GM23338 (cell line): ENCODE measurements around the gene CD82. TPM values are rescaled to one million over a fixed set of nuclear protein-coding genes. Genes with fewer than 3 reads are reported as not detected.

ENCODE experiments used
- ATAC-seq: fragments of 200-7000 bp; cut with Tn5 transposase; 3 replicates; pipeline ENCODE4 v1.9.1; 2020
- DNase-seq: peaks from one replicate; pipeline ENCODE4 v3.0.0-alpha.2; 2015; ENCODE audit warnings: low spot score
- H2AFZ ChIP-seq: fragments of 200-600 bp; sonication (generic); 2 replicates; pipeline ENCODE4 v1.8.0; 2016; ENCODE audit warnings: antibody characterized with exemption, mild to moderate bottlenecking, moderate library complexity
- H3F3A ChIP-seq: fragments of 200-600 bp; sonication (generic); replicated peaks from 2 replicates; pipeline ENCODE4 v1.8.0; 2017; ENCODE audit warnings: antibody characterized with exemption, mixed run types, low read depth
- H3K27ac ChIP-seq: fragments of 200-600 bp; sonication (generic); 2 replicates; pipeline ENCODE4 v1.6.1; 2016; ENCODE audit warnings: low read depth
- H3K27me3 ChIP-seq: fragments of 200-600 bp; sonication (generic); 2 replicates; pipeline ENCODE4 v1.8.0; 2016; ENCODE audit warnings: mild to moderate bottlenecking, mixed run types, moderate library complexity; ENCODE audit not compliant: insufficient read depth
- H3K36me3 ChIP-seq: fragments of 200-600 bp; sonication (generic); 2 replicates; pipeline ENCODE4 v1.8.0; 2016; ENCODE audit warnings: mild to moderate bottlenecking; ENCODE audit not compliant: insufficient read depth
- H3K4me1 ChIP-seq: fragments of 200-600 bp; sonication (generic); 2 replicates; pipeline ENCODE4 v1.8.0; 2016; ENCODE audit warnings: mild to moderate bottlenecking, moderate library complexity; ENCODE audit not compliant: insufficient read depth
- H3K4me2 ChIP-seq: fragments of 200-600 bp; sonication (generic); 2 replicates; pipeline ENCODE4 v1.7.1; 2017; ENCODE audit warnings: mixed run types
- H3K4me3 ChIP-seq: fragments of 200-600 bp; sonication (generic); 2 replicates; pipeline ENCODE4 v1.6.1; 2016; ENCODE audit warnings: mixed run types
- H3K79me2 ChIP-seq: fragments of 200-600 bp; sonication (generic); replicated peaks from 2 replicates; pipeline ENCODE4 v1.8.0; 2017; ENCODE audit warnings: mild to moderate bottlenecking; ENCODE audit not compliant: insufficient read depth
- H3K9me2 ChIP-seq: fragments of 200-600 bp; sonication (generic); 2 replicates; pipeline ENCODE4 v1.8.0; 2017; ENCODE audit not compliant: insufficient read depth
- H4K20me1 ChIP-seq: fragments of 200-600 bp; sonication (generic); replicated peaks from 2 replicates; pipeline ENCODE4 v1.8.0; 2017; ENCODE audit warnings: mild to moderate bottlenecking; ENCODE audit not compliant: insufficient read depth
- H3K27ac Mint-ChIP-seq: 2 replicates; pipeline ENCODE4 v1.8.0; 2020; ENCODE audit warnings: inconsistent platforms, mild to moderate bottlenecking, moderate library complexity, mixed read lengths
- H3K27me3 Mint-ChIP-seq: 3 replicates; pipeline ENCODE4 v1.8.0; 2022; ENCODE audit warnings: low read depth, mild to moderate bottlenecking, moderate library complexity, mixed read lengths, inconsistent platforms; ENCODE audit not compliant: insufficient read depth, poor library complexity
- H3K36me3 Mint-ChIP-seq: 3 replicates; pipeline ENCODE4 v1.8.0; 2021; ENCODE audit warnings: low read depth, mild to moderate bottlenecking, inconsistent platforms, moderate library complexity, mixed read lengths
- H3K4me1 Mint-ChIP-seq: 3 replicates; pipeline ENCODE4 v1.8.0; 2020; ENCODE audit warnings: mild to moderate bottlenecking, inconsistent platforms, mixed read lengths
- H3K4me3 Mint-ChIP-seq: 3 replicates; pipeline ENCODE4 v1.8.0; 2021; ENCODE audit warnings: moderate library complexity, mild to moderate bottlenecking, inconsistent platforms, mixed read lengths
- H3K9me3 Mint-ChIP-seq: 3 replicates; pipeline ENCODE4 v1.8.0; 2020; ENCODE audit warnings: moderate library complexity, mild to moderate bottlenecking, inconsistent platforms, mixed read lengths
- CREB1 ChIP-seq: fragments of 250-450 bp; sonication (Bioruptor Pico); IDR thresholded peaks from 2 replicates; pipeline ENCODE4 v1.5.0; 2020; ENCODE audit warnings: low read depth, mild to moderate bottlenecking, moderate library complexity
- EZH2 ChIP-seq: fragments of 200-600 bp; sonication (generic); IDR thresholded peaks from one replicate; pipeline ENCODE4 v1.8.0; 2017; ENCODE audit warnings: antibody characterized with exemption, mild to moderate bottlenecking, low read depth; ENCODE audit not compliant: unreplicated experiment
- ZNF331 ChIP-seq: fragments of 250-450 bp; sonication (Bioruptor Pico); IDR thresholded peaks from 2 replicates; pipeline ENCODE4 v1.5.0; 2020; ENCODE audit warnings: low read depth, mild to moderate bottlenecking, moderate library complexity
- polyA plus RNA-seq: library from polyadenylated mRNA; unstranded; fragments of >200 nt; fragmentation: Nextera tagmentation; extraction: Ambion mirVana; gene quantifications from 2 replicates; pipeline ENCODE4 v1.2.1, GENCODE V29; 2016
- total RNA-seq: library from RNA; depleted of rRNA; stranded (reverse); fragments of >200 nt; shearing (Covaris generic); gene quantifications from 2 replicates; pipeline ENCODE4 v1.2.3, GENCODE V29; 2014
- TF ChIP-seq, protein P1 (sequence below): IDR thresholded peaks from 2 replicates; pipeline ENCODE4 v1.6.1; 2016; ENCODE audit warnings: antibody characterized with exemption
- TF ChIP-seq, protein P2 (sequence below), 2 experiments: fragments of 200-600 bp in 1 of 2; sonication (generic) in 1 of 2; conservative IDR thresholded peaks; 2 replicates each; pipeline versions ENCODE4 v1.5.1 to v1.6.1; 2016 to 2017; ENCODE audit warnings: antibody characterized with exemption in 2 of 2, low read depth in 2 of 2, mild to moderate bottlenecking in 2 of 2, moderate library complexity in 1 of 2
- TF ChIP-seq, protein P3 (sequence below): fragments of 250-450 bp; sonication (Bioruptor Pico); IDR thresholded peaks from 2 replicates; pipeline ENCODE4 v1.5.0; 2020; ENCODE audit warnings: mild to moderate bottlenecking, moderate library complexity

The CD82 gene
- total and polyA plus RNA-seq, 2 experiments from 2014 or later, result 4.4 to 4.9 TPM

DNA sequence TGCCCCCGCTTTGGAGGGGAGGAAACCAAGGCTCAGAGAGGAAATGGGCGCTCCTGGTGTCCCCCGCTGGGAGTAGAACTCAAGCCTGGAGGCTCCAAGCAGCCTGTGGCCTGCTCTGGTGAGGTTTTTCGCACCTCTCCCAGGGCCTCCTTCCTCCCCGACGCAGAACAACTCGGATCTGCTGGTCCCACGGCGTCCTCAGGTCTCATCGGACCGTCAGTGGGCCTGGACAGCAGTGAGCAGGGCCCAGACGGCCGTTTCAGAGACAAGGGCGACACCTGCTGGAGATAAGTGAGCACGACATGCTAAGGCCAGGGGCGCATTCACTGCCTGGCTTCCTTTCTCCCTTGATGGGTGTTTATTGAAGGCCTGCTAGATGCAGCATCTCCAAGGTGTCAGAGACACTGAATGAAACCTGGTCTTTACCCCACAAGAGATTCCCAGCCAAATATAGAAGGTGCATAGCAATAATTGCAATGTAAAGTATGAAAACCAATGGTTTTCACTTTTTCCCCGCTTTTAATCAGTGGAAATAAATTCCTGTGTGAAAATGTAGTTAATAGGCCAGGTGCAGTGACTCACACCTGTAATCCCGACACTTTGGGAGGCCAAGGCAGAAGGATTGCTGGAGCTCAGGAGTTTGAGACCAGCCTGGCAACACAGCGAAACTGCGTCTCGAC, 26.9 kb upstream of the CD82 start:
- H4K20me1 ChIP-seq, result no peaks in the 10 kb centered on the region
- H3K4me3 ChIP-seq, result no peak overlapping the region
- H3K4me3 Mint-ChIP-seq, result no peak overlapping the region
- peaks cover 10% of the 10 kb centered on the region for H3K27me3 Mint-ChIP-seq
- no peaks in the 10 kb centered on the region for H3K9me3 Mint-ChIP-seq
- H2AFZ ChIP-seq, result peak overlapping the region; percentile 96
- H3K4me2 ChIP-seq, result peak overlapping the region; percentile 38; the same call in 1 of the 2 replicates
- peaks cover 7% of the 10 kb centered on the region; the same call in 1 of the 2 replicates for H3K4me1 ChIP-seq
- peak; percentile 88 for DNase-seq
- H3F3A ChIP-seq, result no peaks in the 10 kb centered on the region
- TF ChIP-seq, protein P1, sequence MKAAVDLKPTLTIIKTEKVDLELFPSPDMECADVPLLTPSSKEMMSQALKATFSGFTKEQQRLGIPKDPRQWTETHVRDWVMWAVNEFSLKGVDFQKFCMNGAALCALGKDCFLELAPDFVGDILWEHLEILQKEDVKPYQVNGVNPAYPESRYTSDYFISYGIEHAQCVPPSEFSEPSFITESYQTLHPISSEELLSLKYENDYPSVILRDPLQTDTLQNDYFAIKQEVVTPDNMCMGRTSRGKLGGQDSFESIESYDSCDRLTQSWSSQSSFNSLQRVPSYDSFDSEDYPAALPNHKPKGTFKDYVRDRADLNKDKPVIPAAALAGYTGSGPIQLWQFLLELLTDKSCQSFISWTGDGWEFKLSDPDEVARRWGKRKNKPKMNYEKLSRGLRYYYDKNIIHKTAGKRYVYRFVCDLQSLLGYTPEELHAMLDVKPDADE, result no peak
- TF ChIP-seq EZH2, result no peak
- peak; percentile 28; the same call in 1 of the 2 replicates for TF ChIP-seq CREB1
- TF ChIP-seq, protein P2, sequence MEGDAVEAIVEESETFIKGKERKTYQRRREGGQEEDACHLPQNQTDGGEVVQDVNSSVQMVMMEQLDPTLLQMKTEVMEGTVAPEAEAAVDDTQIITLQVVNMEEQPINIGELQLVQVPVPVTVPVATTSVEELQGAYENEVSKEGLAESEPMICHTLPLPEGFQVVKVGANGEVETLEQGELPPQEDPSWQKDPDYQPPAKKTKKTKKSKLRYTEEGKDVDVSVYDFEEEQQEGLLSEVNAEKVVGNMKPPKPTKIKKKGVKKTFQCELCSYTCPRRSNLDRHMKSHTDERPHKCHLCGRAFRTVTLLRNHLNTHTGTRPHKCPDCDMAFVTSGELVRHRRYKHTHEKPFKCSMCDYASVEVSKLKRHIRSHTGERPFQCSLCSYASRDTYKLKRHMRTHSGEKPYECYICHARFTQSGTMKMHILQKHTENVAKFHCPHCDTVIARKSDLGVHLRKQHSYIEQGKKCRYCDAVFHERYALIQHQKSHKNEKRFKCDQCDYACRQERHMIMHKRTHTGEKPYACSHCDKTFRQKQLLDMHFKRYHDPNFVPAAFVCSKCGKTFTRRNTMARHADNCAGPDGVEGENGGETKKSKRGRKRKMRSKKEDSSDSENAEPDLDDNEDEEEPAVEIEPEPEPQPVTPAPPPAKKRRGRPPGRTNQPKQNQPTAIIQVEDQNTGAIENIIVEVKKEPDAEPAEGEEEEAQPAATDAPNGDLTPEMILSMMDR (conservative IDR thresholded peaks at IDR 0.05; ENCODE audit: low read depth in 2 of 2), result peak; percentile 94 to 98
- H3K9me2 ChIP-seq, result peaks cover 4% of the 10 kb centered on the region; the same call in 1 of the 2 replicates
- no peaks in the 10 kb centered on the region for H3K79me2 ChIP-seq
- no peaks in the 10 kb centered on the region for H3K36me3 ChIP-seq
- H3K36me3 Mint-ChIP-seq, result no peaks in the 10 kb centered on the region
- H3K27me3 ChIP-seq, result no peaks in the 10 kb centered on the region
- H3K27ac Mint-ChIP-seq, result no peak overlapping the region
- H3K27ac ChIP-seq, result no peak overlapping the region
- peak; percentile 95 for ATAC-seq
- H3K4me1 Mint-ChIP-seq, result peaks cover 10% of the 10 kb centered on the region

DNA sequence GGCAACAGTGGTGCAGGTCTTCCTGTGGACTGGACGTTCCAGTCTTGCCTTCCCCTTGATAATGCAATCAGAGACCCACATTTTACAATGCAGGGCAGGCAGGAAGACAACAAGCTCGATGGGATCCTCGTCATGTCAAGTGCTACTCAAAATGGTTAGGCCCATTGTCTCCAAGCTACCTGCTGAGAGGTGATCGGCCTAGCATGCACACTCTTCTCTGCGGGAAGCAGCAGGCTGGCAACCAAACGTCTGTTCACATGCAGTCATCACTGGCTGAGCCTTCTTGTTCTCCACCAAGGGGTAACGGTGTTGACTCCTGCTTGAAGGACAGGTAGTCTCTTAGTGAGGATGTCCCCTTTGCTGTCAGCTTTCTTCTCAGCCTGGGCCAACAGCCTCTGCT, 25.5 kb upstream of the CD82 start:
- no peak overlapping the region for H3K27ac Mint-ChIP-seq
- peak; percentile 12; the same call in 2 of the 3 replicates for ATAC-seq
- 0 out of 2 replicates have a peak overlapping the region, but pooled peaks have one; percentile 12 for H3K4me2 ChIP-seq
- TF ChIP-seq CREB1 (no peak), ZNF331 (no peak)
- TF ChIP-seq, protein P2 (conservative IDR thresholded peaks at IDR 0.05; ENCODE audit: low read depth in 2 of 2), result no peak
- TF ChIP-seq, protein P1, result no peak
- TF ChIP-seq, protein P3, sequence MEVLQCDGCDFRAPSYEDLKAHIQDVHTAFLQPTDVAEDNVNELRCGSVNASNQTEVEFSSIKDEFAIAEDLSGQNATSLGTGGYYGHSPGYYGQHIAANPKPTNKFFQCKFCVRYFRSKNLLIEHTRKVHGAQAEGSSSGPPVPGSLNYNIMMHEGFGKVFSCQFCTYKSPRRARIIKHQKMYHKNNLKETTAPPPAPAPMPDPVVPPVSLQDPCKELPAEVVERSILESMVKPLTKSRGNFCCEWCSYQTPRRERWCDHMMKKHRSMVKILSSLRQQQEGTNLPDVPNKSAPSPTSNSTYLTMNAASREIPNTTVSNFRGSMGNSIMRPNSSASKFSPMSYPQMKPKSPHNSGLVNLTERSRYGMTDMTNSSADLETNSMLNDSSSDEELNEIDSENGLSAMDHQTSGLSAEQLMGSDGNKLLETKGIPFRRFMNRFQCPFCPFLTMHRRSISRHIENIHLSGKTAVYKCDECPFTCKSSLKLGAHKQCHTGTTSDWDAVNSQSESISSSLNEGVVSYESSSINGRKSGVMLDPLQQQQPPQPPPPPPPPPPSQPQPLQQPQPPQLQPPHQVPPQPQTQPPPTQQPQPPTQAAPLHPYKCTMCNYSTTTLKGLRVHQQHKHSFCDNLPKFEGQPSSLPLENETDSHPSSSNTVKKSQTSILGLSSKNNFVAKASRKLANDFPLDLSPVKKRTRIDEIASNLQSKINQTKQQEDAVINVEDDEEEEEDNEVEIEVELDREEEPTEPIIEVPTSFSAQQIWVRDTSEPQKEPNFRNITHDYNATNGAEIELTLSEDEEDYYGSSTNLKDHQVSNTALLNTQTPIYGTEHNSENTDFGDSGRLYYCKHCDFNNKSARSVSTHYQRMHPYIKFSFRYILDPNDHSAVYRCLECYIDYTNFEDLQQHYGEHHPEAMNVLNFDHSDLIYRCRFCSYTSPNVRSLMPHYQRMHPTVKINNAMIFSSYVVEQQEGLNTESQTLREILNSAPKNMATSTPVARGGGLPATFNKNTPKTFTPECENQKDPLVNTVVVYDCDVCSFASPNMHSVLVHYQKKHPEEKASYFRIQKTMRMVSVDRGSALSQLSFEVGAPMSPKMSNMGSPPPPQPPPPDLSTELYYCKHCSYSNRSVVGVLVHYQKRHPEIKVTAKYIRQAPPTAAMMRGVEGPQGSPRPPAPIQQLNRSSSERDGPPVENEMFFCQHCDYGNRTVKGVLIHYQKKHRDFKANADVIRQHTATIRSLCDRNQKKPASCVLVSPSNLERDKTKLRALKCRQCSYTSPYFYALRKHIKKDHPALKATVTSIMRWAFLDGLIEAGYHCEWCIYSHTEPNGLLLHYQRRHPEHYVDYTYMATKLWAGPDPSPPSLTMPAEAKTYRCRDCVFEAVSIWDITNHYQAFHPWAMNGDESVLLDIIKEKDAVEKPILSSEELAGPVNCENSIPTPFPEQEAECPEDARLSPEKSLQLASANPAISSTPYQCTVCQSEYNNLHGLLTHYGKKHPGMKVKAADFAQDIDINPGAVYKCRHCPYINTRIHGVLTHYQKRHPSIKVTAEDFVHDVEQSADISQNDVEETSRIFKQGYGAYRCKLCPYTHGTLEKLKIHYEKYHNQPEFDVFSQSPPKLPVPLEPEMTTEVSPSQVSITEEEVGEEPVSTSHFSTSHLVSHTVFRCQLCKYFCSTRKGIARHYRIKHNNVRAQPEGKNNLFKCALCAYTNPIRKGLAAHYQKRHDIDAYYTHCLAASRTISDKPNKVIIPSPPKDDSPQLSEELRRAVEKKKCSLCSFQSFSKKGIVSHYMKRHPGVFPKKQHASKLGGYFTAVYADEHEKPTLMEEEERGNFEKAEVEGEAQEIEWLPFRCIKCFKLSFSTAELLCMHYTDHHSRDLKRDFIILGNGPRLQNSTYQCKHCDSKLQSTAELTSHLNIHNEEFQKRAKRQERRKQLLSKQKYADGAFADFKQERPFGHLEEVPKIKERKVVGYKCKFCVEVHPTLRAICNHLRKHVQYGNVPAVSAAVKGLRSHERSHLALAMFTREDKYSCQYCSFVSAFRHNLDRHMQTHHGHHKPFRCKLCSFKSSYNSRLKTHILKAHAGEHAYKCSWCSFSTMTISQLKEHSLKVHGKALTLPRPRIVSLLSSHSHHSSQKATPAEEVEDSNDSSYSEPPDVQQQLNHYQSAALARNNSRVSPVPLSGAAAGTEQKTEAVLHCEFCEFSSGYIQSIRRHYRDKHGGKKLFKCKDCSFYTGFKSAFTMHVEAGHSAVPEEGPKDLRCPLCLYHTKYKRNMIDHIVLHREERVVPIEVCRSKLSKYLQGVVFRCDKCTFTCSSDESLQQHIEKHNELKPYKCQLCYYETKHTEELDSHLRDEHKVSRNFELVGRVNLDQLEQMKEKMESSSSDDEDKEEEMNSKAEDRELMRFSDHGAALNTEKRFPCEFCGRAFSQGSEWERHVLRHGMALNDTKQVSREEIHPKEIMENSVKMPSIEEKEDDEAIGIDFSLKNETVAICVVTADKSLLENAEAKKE (CRISPR knock-in tag), result no peak

More for the DNA sequence above, 25.5 kb upstream of the CD82 start:
- H3F3A ChIP-seq, result no peaks in the 10 kb centered on the region
- H3K27me3 ChIP-seq, result no peaks in the 10 kb centered on the region
- no peaks in the 10 kb centered on the region for H3K36me3 ChIP-seq
- Mint-ChIP-seq H3K36me3 (no peaks in the 10 kb centered on the region), H3K4me1 (peaks cover 10% of the 10 kb centered on the region), H3K27me3 (peaks cover 8% of the 10 kb centered on the region), H3K9me3 (no peaks in the 10 kb centered on the region), H3K4me3 (no peak overlapping the region)
- H4K20me1 ChIP-seq, result no peaks in the 10 kb centered on the region
- H3K9me2 ChIP-seq, result peaks cover 4% of the 10 kb centered on the region; the same call in 1 of the 2 replicates
- H3K4me3 ChIP-seq, result no peak overlapping the region
- H3K27ac ChIP-seq, result no peak overlapping the region
- H3K79me2 ChIP-seq, result no peaks in the 10 kb centered on the region
- no peak for DNase-seq
- H2AFZ ChIP-seq, result no peak overlapping the region
- peaks cover 7% of the 10 kb centered on the region; the same call in 1 of the 2 replicates for H3K4me1 ChIP-seq
